MM.1S (cell line): ENCODE measurements around the gene TAF4B.

ENCODE experiments used
- EZH2 ChIP-seq: fragments of 300-600 bp; sonication (generic); optimal IDR thresholded peaks from 2 replicates; pipeline ENCODE3; 2017; ENCODE audit warnings: low read depth, mild to moderate bottlenecking, antibody characterized with exemption, low read length, mixed read lengths
- EZH2phosphoT487 ChIP-seq: fragments of 300-600 bp; sonication (generic); IDR thresholded peaks from 2 replicates; pipeline ENCODE4 v1.6.1; 2018; ENCODE audit warnings: antibody characterized with exemption, low read length
- TF ChIP-seq, protein P1 (sequence below): fragments of 300-600 bp; sonication (generic); IDR thresholded peaks from 2 replicates; pipeline ENCODE4 v1.5.1; 2016; ENCODE audit warnings: antibody characterized with exemption, low read length, mixed read lengths

DNA sequence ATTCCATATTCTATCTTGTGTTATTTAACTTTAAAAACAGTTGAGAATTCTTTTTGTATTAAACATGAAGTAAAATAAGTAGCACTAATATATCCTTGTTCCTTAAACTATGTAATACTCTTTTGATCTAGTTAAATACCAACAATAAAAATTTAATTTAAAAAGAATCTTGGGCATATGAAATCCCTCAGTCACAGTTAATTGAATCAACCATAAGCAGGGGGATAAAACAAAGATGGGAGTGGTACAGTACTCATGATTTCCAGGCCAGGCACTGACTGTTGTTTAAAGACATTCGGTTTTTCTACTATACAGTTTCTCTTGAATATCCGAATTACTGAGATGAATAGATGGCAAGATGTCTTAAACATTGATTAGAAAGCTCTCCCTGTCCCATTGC lies 99.5 kb downstream of the TAF4B start:
- TF ChIP-seq, protein P1, sequence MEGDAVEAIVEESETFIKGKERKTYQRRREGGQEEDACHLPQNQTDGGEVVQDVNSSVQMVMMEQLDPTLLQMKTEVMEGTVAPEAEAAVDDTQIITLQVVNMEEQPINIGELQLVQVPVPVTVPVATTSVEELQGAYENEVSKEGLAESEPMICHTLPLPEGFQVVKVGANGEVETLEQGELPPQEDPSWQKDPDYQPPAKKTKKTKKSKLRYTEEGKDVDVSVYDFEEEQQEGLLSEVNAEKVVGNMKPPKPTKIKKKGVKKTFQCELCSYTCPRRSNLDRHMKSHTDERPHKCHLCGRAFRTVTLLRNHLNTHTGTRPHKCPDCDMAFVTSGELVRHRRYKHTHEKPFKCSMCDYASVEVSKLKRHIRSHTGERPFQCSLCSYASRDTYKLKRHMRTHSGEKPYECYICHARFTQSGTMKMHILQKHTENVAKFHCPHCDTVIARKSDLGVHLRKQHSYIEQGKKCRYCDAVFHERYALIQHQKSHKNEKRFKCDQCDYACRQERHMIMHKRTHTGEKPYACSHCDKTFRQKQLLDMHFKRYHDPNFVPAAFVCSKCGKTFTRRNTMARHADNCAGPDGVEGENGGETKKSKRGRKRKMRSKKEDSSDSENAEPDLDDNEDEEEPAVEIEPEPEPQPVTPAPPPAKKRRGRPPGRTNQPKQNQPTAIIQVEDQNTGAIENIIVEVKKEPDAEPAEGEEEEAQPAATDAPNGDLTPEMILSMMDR: no peak
- no peak for TF ChIP-seq EZH2phosphoT487
- no peak for TF ChIP-seq EZH2
